IMR-90 (cell line): ENCODE results near the gene PSME4. TPM values are rescaled to one million over a fixed set of nuclear protein-coding genes. Genes with fewer than 3 reads are reported as not detected.
A peak's percentile ranks its signal among the peaks of the same experiment; 100 is the strongest.

Experiments
- ATAC-seq: fragments of 200-7000 bp; cut with Tn5 transposase; 2 replicates; pipeline ENCODE4 v1.9.1; 2020; ENCODE audit warnings: low read depth, mild to moderate bottlenecking, moderate library complexity
- BruUV-seq: library from RNA; stranded (reverse); fragments of 400-500 nt; replicated peaks from 2 replicates; lab custom pipeline; 2021; lab: Mats Ljungman, UMichigan
- CTCF ChIA-PET: fragments of 300-600 bp; formaldehyde crosslinking; extraction: SDS; loops from one replicate; lab custom pipeline; 2021; ENCODE audit warnings: antibody characterized with exemption; lab: Yijun Ruan, JAX
- POLR2A ChIA-PET: fragments of 300-600 bp; sonication (Branson Sonifier 250); formaldehyde crosslinking; loops from one replicate; lab custom pipeline; 2022; ENCODE audit warnings: antibody characterized with exemption; ENCODE audit not compliant: unreplicated experiment; lab: Charles Lee
- DNase-seq: peaks from one replicate; pipeline ENCODE4 v3.0.0; 2013
- H2AFZ ChIP-seq: replicated peaks from 2 replicates; pipeline ENCODE3; 2013; ENCODE audit warnings: low read length, mild to moderate bottlenecking; ENCODE audit not compliant: poor library complexity
- H2AK5ac ChIP-seq: 2 replicates; pipeline ENCODE4 v1.6.1; 2013; ENCODE audit warnings: low read depth, low read length, inconsistent platforms
- H2AK9ac ChIP-seq: replicated peaks from 2 replicates; pipeline ENCODE3; 2013; ENCODE audit warnings: mild to moderate bottlenecking, low read depth, low read length, moderate library complexity; ENCODE audit not compliant: poor library complexity
- H2BK120ac ChIP-seq: 2 replicates; pipeline ENCODE4 v1.6.1; 2013; ENCODE audit warnings: low read depth, low read length, inconsistent platforms
- H2BK15ac ChIP-seq: 3 replicates; pipeline ENCODE4 v1.6.1; 2013; ENCODE audit warnings: low read depth, low read length, inconsistent platforms
- H2BK20ac ChIP-seq: 2 replicates; pipeline ENCODE4 v1.6.1; 2013; ENCODE audit warnings: low read depth, mild to moderate bottlenecking, inconsistent platforms, low read length, moderate library complexity
- H2BK5ac ChIP-seq: 2 replicates; pipeline ENCODE4 v1.6.1; 2013; ENCODE audit warnings: mild to moderate bottlenecking, low read depth, low read length, inconsistent platforms; ENCODE audit not compliant: poor library complexity, severe bottlenecking
- H3K14ac ChIP-seq: replicated peaks from 2 replicates; pipeline ENCODE4 v1.6.1; 2013; ENCODE audit warnings: low read depth, low read length, inconsistent platforms
- H3K18ac ChIP-seq: 2 replicates; pipeline ENCODE4 v1.6.1; 2013; ENCODE audit warnings: low read depth, low read length, control low read depth
- H3K23ac ChIP-seq: 2 replicates; pipeline ENCODE4 v1.6.1; 2013; ENCODE audit warnings: low read depth, low read length, inconsistent platforms
- H3K27ac ChIP-seq: 2 replicates; pipeline ENCODE4 v1.5.1; 2013; ENCODE audit warnings: mild to moderate bottlenecking, control low read depth, low read length; ENCODE audit not compliant: insufficient read depth
- H3K27me3 ChIP-seq: 2 replicates; pipeline ENCODE4 v1.6.1; 2013; ENCODE audit warnings: low read length; ENCODE audit not compliant: control insufficient read depth, insufficient read depth
- H3K36me3 ChIP-seq: 2 replicates; pipeline ENCODE4 v1.6.1; 2013; ENCODE audit warnings: low read length, mixed read lengths; ENCODE audit not compliant: control insufficient read depth, insufficient read depth
- H3K4ac ChIP-seq: 2 replicates; pipeline ENCODE4 v1.6.1; 2013; ENCODE audit warnings: low read depth, low read length, inconsistent platforms
- H3K4me1 ChIP-seq: 2 replicates; pipeline ENCODE4 v1.6.1; 2013; ENCODE audit warnings: low read length, mixed read lengths; ENCODE audit not compliant: control insufficient read depth, insufficient read depth
- H3K4me2 ChIP-seq: 2 replicates; pipeline ENCODE4 v1.6.1; 2013; ENCODE audit warnings: low read depth, mild to moderate bottlenecking, control low read depth, low read length, moderate library complexity
- H3K4me3 ChIP-seq: 2 replicates; pipeline ENCODE4 v1.5.1; 2013; ENCODE audit warnings: low read depth, mild to moderate bottlenecking, control low read depth, low read length, moderate library complexity; ENCODE audit not compliant: insufficient read depth
- H3K56ac ChIP-seq: 2 replicates; pipeline ENCODE4 v1.6.1; 2013; ENCODE audit warnings: low read length, inconsistent platforms; ENCODE audit not compliant: insufficient read depth; ENCODE audit errors: extremely low read depth
- H3K79me1 ChIP-seq, 2 experiments: 2 replicates each; pipeline ENCODE4 v1.6.1; 2013; ENCODE audit warnings: low read length in 2 of 2, inconsistent platforms in 1 of 2, low read depth in 1 of 2
- H3K9ac ChIP-seq: 2 replicates; pipeline ENCODE4 v1.6.1; 2013; ENCODE audit warnings: low read depth, low read length, control low read depth
- H3K9me1 ChIP-seq: 2 replicates; pipeline ENCODE4 v1.6.1; 2013; ENCODE audit warnings: low read length, inconsistent platforms; ENCODE audit not compliant: insufficient read depth
- H3K9me3 ChIP-seq: 2 replicates; pipeline ENCODE4 v1.6.1; 2013; ENCODE audit warnings: low read length; ENCODE audit not compliant: control insufficient read depth, insufficient read depth
- H4K20me1 ChIP-seq: 2 replicates; pipeline ENCODE4 v1.6.1; 2013; ENCODE audit warnings: low read length, inconsistent platforms; ENCODE audit not compliant: insufficient read depth
- H4K5ac ChIP-seq: 2 replicates; pipeline ENCODE4 v1.6.1; 2013; ENCODE audit warnings: mild to moderate bottlenecking, low read depth, low read length, control low read depth
- H4K8ac ChIP-seq, 2 experiments: 2 replicates each; pipeline ENCODE4 v1.6.1; 2013; ENCODE audit warnings: low read depth in 2 of 2, low read length in 2 of 2, control low read depth in 1 of 2, inconsistent platforms in 1 of 2
- H4K91ac ChIP-seq: 2 replicates; pipeline ENCODE4 v1.6.1; 2013; ENCODE audit warnings: low read depth, low read length, inconsistent platforms; ENCODE audit not compliant: insufficient read depth
- BHLHE40 ChIP-seq: fragments of 150-350 bp; IDR thresholded peaks from 2 replicates; pipeline ENCODE4 v1.6.1; 2016; ENCODE audit warnings: mild to moderate bottlenecking, low read depth, low read length
- CEBPB ChIP-seq: IDR thresholded peaks from 2 replicates; pipeline ENCODE4 v1.6.1; 2012; ENCODE audit warnings: low read depth, low read length, improper control_type of control experiment
- CHD1 ChIP-seq: IDR thresholded peaks from 2 replicates; pipeline ENCODE4 v1.6.1; 2012; ENCODE audit warnings: low read depth, low read length, improper control_type of control experiment
- FOS ChIP-seq: fragments of 150-350 bp; IDR thresholded peaks from 2 replicates; pipeline ENCODE4 v1.6.1; 2016; ENCODE audit warnings: low read depth, low read length
- MAFK ChIP-seq: IDR thresholded peaks from 2 replicates; pipeline ENCODE4 v1.6.1; 2012; ENCODE audit warnings: low read depth, low read length, improper control_type of control experiment
- MAZ ChIP-seq: IDR thresholded peaks from 2 replicates; pipeline ENCODE4 v1.6.1; 2012; ENCODE audit warnings: low read depth, mild to moderate bottlenecking, low read length, improper control_type of control experiment, moderate library complexity, borderline replicate concordance
- MXI1 ChIP-seq: IDR thresholded peaks from 2 replicates; pipeline ENCODE4 v1.6.1; 2012; ENCODE audit warnings: low read depth, mild to moderate bottlenecking, low read length, moderate library complexity, borderline replicate concordance
- NFE2L2 ChIP-seq: fragments of 150-350 bp; IDR thresholded peaks from 2 replicates; pipeline ENCODE4 v1.6.1; 2016; ENCODE audit warnings: low read depth, mild to moderate bottlenecking, low read length
- POLR2A ChIP-seq: IDR thresholded peaks from 2 replicates; pipeline ENCODE4 v1.6.1; 2012; ENCODE audit warnings: mild to moderate bottlenecking, low read depth, low read length
- RAD21 ChIP-seq: IDR thresholded peaks from 2 replicates; pipeline ENCODE4 v1.6.1; 2012; ENCODE audit warnings: low read length, improper control_type of control experiment
- RCOR1 ChIP-seq: IDR thresholded peaks from 2 replicates; pipeline ENCODE4 v1.6.1; 2012; ENCODE audit warnings: mild to moderate bottlenecking, low read length, improper control_type of control experiment; ENCODE audit not compliant: insufficient replicate concordance
- RFX5 ChIP-seq: IDR thresholded peaks from 2 replicates; pipeline ENCODE4 v1.8.0; 2012; ENCODE audit warnings: low read depth, mild to moderate bottlenecking, low read length, moderate library complexity
- SMC3 ChIP-seq: fragments of 150-350 bp; IDR thresholded peaks from 2 replicates; pipeline ENCODE4 v1.6.1; 2016; ENCODE audit warnings: low read depth, mild to moderate bottlenecking, antibody characterized with exemption, low read length, moderate library complexity
- WGBS, 2 experiments: methylation state at CpG; one replicate each; pipeline versions ENCODE4 v1.1.5 to v1.1.7; 2013; ENCODE audit warnings: missing lambda C conversion rate in 2 of 2; ENCODE audit not compliant: insufficient read length in 1 of 2; ENCODE audit errors: extremely low coverage in 2 of 2; 5-methylcytosine and 5-hydroxymethylcytosine counted together
- dilution Hi-C: fragments of 300-500 bp; cut with HindIII; formaldehyde crosslinking; loops from one replicate; pipeline ENCODE4 v1.14.3; 2018; ENCODE audit warnings: low sequenced_read_pairs; ENCODE audit not compliant: unreplicated experiment
- in situ Hi-C: fragments of 300-500 bp; cut with MboI; formaldehyde crosslinking; loops from 3 replicates; pipeline ENCODE4 v1.14.3; 2019; ENCODE audit warnings: low sequenced_read_pairs, inconsistent platforms, mixed read lengths
- intact Hi-C: fragments of 100-400 bp; cut with micrococcal nuclease; formaldehyde crosslinking; loops from 2 replicates; pipeline ENCODE4 v1.10.0; 2022
- polyA plus RNA-seq, 3 experiments: library from polyadenylated mRNA; depleted of rRNA; stranded (reverse); fragments of >200 nt; gene quantifications; 2 replicates each; pipeline ENCODE4 v1.2.3, GENCODE V29; 2012; ENCODE audit warnings: low replicate concordance in 1 of 3
- total RNA-seq: library from RNA; depleted of rRNA; stranded (reverse); fragments of >200 nt; gene quantifications from 2 replicates; pipeline ENCODE4 v1.2.3, GENCODE V29; 2012
- TF ChIP-seq, protein P1 (sequence below): fragments of 150-350 bp; IDR thresholded peaks from 2 replicates; pipeline ENCODE4 v1.6.1; 2017; ENCODE audit warnings: mild to moderate bottlenecking, antibody characterized with exemption, low read length, low read depth
- TF ChIP-seq, protein P2 (sequence below): conservative IDR thresholded peaks from 2 replicates; pipeline ENCODE4 v1.5.1; 2012; ENCODE audit warnings: mild to moderate bottlenecking, low read depth, low read length, improper control_type of control experiment

Gene PSME4
- total and polyA plus RNA-seq, 2 of the 4 experiments (the other 2 are of a cell fraction): 28.2 to 61.3 TPM

DNA sequence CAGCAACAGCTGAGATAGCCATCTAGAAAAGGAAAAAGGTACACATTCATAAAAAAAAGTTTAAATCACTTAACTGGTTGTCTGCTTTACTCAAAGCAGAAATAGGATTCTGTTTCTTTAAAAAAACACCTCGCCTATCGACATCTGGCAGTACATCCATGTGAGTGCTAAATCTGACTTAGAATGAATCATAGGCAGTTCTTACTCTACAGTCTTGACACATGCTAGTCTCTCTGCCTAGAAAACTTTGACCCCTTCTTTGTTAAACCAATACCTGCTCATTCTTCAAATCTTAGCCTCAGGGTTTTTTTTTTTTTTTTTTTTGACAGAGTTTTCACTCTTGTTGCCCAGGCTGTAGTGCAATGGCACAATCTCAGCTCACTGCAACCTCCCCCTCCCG, 73.9 kb downstream of the PSME4 start:
- no peak overlapping the region for H2BK20ac ChIP-seq
- no peak overlapping the region for H2BK120ac ChIP-seq
- dilution Hi-C loops (no loop called here), intact Hi-C loops (loop anchor here (5.0 kb wide), 1 partner anchor 35 kb away; no protein-coding TSS in a partner anchor), in situ Hi-C loops (no loop called here)
- POLR2A ChIA-PET: no interaction called here
- H3K4me2 ChIP-seq: no peak overlapping the region
- peak; percentile 63; the same call in 1 of the 2 replicates for ATAC-seq
- no peak overlapping the region for H3K14ac ChIP-seq
- H2BK5ac ChIP-seq: no peak overlapping the region
- no peak overlapping the region for H3K9ac ChIP-seq
- H3K23ac ChIP-seq: no peak overlapping the region
- H4K20me1 ChIP-seq: no peaks in the 10 kb centered on the region
- no peak overlapping the region for H4K5ac ChIP-seq
- no peaks in the 10 kb centered on the region for H3K9me1 ChIP-seq
- BruUV-seq: no TSS peak
- no peak overlapping the region for H2AK5ac ChIP-seq
- 17% methylated on average over 2 of the region's 3 CpGs; no CpG with 5 or more reads in 1 of the 2 experiments for WGBS, 2 experiments
- H2BK15ac ChIP-seq: no peak overlapping the region
- CTCF ChIA-PET: no interaction called here
- no peak overlapping the region for H3K4ac ChIP-seq
- H2AFZ ChIP-seq: no peak overlapping the region
- no peak overlapping the region for H3K56ac ChIP-seq
- no peak overlapping the region for H3K4me3 ChIP-seq
- H3K4me1 ChIP-seq: no peaks in the 10 kb centered on the region
- no peaks in the 10 kb centered on the region for H3K27me3 ChIP-seq
- H3K9me3 ChIP-seq: no peaks in the 10 kb centered on the region
- H2AK9ac ChIP-seq: no peak overlapping the region
- H3K79me1 ChIP-seq: 0 out of 4 replicates have a peak, but pooled peaks cover 0 to 10% of the 10 kb centered on the region in 2 experiments
- H3K18ac ChIP-seq: no peak overlapping the region
- H4K8ac ChIP-seq: no peak overlapping the region
- DNase-seq: peak; percentile 77
- peaks cover 38% of the 10 kb centered on the region for H3K36me3 ChIP-seq
- no peak for TF ChIP-seq CHD1
- TF ChIP-seq, protein P1, sequence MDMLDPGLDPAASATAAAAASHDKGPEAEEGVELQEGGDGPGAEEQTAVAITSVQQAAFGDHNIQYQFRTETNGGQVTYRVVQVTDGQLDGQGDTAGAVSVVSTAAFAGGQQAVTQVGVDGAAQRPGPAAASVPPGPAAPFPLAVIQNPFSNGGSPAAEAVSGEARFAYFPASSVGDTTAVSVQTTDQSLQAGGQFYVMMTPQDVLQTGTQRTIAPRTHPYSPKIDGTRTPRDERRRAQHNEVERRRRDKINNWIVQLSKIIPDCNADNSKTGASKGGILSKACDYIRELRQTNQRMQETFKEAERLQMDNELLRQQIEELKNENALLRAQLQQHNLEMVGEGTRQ: no peak
- TF ChIP-seq SMC3: no peak
- no peak for TF ChIP-seq BHLHE40
- TF ChIP-seq MAZ: no peak
- TF ChIP-seq MAFK: no peak
- no peak for TF ChIP-seq RFX5
- TF ChIP-seq CEBPB: no peak
- TF ChIP-seq, protein P2, sequence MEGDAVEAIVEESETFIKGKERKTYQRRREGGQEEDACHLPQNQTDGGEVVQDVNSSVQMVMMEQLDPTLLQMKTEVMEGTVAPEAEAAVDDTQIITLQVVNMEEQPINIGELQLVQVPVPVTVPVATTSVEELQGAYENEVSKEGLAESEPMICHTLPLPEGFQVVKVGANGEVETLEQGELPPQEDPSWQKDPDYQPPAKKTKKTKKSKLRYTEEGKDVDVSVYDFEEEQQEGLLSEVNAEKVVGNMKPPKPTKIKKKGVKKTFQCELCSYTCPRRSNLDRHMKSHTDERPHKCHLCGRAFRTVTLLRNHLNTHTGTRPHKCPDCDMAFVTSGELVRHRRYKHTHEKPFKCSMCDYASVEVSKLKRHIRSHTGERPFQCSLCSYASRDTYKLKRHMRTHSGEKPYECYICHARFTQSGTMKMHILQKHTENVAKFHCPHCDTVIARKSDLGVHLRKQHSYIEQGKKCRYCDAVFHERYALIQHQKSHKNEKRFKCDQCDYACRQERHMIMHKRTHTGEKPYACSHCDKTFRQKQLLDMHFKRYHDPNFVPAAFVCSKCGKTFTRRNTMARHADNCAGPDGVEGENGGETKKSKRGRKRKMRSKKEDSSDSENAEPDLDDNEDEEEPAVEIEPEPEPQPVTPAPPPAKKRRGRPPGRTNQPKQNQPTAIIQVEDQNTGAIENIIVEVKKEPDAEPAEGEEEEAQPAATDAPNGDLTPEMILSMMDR: no peak
- no peak for TF ChIP-seq RAD21
- no peak for TF ChIP-seq POLR2A
- TF ChIP-seq NFE2L2: no peak
- no peak for TF ChIP-seq FOS
- TF ChIP-seq RCOR1: no peak
- TF ChIP-seq MXI1: no peak
- no peak overlapping the region for H4K91ac ChIP-seq
- H3K27ac ChIP-seq: no peak overlapping the region
